GM12875 (cell line): ENCODE data around the gene PODNL1.

Experiments used
- H3K4me3 ChIP-seq: one replicate; pipeline ENCODE4 v1.5.1; 2011; ENCODE audit warnings: low read depth, low read length, control low read depth
- TF ChIP-seq, protein P1 (sequence below): IDR thresholded peaks from 2 replicates; pipeline ENCODE4 v1.5.1; 2011; ENCODE audit warnings: low read depth, mild to moderate bottlenecking, control low read depth, inconsistent platforms, low read length, moderate library complexity, borderline replicate concordance; ENCODE audit not compliant: insufficient read depth

PODNL1 gene

DNA sequence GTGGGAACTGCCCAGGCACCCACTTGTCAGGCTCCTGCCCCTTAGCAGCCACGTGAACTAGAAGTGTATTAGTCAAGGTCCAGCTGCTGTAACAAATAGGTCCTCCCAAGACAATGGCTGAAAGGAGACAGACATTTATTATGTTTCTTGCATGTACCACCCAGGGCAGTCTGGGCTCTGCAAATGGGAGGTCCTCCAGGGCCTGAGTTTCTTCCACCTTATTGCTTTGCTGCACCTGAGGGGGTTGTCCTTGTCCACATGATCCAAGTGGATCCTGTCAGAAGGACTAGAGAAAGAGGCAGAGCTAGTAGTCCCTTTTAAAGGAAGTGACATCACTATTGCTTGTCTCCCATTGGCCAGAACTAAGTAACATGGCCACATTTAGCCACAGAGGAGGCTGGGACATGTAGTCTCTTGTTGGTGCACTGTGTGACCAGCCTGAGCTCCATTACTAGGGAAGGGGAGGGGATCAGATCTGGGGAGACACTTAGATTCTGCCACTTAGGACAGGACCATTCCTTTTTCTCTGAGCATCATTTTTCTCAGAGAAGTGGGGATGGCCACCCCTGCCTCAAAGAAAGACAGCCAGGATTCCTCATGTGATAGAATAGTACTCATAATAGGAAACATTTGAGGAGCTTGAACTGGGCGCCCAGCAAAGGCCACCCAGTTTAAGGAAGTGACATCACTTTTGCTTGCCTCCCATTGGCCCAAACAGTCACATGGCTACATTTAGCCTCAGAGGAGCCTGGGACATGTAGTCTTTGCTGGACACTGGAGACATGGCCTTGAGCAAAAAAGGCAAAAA, 17.1 kb downstream of the PODNL1 start:
- TF ChIP-seq, protein P1, sequence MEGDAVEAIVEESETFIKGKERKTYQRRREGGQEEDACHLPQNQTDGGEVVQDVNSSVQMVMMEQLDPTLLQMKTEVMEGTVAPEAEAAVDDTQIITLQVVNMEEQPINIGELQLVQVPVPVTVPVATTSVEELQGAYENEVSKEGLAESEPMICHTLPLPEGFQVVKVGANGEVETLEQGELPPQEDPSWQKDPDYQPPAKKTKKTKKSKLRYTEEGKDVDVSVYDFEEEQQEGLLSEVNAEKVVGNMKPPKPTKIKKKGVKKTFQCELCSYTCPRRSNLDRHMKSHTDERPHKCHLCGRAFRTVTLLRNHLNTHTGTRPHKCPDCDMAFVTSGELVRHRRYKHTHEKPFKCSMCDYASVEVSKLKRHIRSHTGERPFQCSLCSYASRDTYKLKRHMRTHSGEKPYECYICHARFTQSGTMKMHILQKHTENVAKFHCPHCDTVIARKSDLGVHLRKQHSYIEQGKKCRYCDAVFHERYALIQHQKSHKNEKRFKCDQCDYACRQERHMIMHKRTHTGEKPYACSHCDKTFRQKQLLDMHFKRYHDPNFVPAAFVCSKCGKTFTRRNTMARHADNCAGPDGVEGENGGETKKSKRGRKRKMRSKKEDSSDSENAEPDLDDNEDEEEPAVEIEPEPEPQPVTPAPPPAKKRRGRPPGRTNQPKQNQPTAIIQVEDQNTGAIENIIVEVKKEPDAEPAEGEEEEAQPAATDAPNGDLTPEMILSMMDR, result no peak
- no peak overlapping the region for H3K4me3 ChIP-seq

DNA sequence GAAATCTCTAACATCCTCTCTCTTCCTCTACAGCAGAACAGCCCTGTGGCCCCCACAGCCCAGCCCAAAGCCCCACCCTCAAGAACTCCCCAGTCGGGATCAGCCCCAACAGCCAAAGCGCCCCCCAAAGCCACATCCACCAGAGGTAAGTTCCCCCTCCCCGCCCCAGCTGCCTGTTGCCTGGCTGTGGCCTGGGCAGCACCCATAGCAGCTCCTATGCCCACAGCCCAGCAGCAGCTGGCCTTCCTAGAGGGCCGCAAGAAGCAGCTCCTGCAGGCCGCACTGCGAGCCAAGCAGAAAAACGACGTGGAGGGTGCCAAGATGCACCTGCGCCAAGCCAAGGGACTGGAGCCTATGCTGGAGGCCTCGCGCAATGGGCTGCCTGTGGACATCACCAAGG, 17.7 kb downstream of the PODNL1 start:
- TF ChIP-seq, protein P1, result no peak
- no peak overlapping the region for H3K4me3 ChIP-seq

DNA sequence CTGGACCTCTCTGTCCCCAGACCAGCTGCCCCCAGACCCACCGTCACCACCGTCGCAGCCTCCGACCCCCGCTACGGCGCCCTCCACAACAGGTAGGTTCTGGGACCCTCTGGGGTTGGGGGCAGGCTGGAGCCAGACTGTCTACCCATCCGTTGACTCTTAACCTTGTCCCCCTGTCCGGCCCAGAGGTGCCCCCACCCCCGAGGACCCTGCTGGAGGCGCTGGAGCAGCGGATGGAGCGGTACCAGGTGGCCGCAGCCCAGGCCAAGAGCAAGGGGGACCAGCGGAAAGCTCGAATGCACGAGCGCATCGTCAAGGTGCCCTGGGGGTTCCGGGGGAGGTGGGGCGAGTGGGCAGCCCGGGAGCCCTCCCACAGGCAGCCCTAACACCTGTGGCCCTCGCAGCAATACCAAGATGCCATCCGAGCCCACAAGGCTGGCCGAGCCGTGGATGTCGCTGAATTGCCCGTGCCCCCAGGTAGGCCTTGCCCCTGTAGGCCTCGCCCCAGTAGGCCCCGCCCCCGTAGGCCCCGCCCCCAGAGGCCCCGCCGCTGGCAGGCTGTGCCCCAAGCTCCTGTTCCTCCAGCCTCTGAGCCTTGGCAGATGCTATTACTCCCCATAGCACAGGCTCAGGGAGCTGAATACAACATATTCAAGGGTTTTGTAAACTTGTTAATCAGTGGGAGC, 19.3 kb downstream of the PODNL1 start:
- no peak overlapping the region for H3K4me3 ChIP-seq
- TF ChIP-seq, protein P1, result no peak

DNA sequence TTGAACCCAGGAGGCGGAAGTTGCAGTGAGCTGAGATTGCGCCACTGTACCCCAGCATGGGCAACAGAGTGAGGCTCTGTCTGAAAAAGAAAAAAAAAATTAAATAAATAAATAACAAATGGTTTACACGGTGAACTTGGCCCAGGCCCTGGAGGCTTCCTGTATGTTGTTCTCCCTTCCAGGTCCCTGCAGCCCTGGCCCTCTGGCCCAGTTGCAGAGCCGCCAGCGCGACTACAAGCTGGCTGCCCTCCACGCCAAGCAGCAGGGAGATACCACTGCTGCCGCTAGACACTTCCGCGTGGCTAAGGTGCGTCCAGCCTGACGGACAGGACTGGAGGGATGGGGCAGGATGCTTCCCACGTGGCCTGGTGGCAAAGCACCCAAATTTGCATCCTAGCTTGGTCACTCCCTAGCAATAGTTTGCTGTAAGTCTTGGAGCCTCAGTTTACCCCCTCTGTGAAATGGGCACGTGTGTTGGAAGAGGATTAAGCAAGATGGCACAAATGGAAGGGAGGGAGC, 20.3 kb downstream of the PODNL1 start:
- H3K4me3 ChIP-seq, result no peak overlapping the region
- TF ChIP-seq, protein P1, result no peak

DNA sequence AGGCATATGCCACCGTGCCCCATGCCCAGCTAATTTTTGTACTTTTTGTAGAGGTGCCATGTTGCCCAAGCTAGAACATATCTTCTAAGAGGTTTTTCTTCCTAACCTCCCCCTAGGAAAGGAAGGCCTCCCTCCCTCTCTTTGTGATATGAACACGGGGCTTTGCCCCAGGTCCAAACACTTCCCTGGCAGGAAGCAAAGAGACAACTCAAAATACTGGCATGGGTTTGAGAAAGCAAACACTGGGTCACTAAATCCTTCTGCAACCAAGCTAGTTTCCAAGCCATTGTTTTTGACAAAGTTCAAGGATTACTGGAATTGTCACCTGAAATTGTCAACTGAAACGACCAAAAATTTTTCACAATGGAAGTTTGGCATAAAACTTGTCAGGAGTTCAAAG, 23.4 kb downstream of the PODNL1 start:
- TF ChIP-seq, protein P1, result no peak
- H3K4me3 ChIP-seq, result no peak overlapping the region

DNA sequence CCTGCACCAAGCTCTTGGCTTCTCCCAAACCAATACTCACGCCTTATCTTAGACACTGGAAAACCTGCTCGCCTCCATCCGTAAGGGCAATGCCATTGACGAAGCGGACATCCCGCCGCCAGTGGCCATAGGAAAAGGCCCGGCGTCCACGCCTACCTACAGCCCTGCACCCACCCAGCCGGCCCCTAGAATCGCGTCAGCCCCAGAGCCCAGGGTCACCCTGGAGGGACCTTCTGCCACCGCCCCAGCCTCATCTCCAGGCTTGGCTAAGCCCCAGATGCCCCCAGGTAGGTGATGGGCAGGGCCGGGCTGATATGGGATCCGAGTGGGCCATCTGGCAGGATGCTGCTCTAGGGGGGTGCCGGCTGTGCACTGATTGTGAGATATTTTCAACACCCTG, 24.9 kb downstream of the PODNL1 start:
- TF ChIP-seq, protein P1, result no peak
- H3K4me3 ChIP-seq, result no peak overlapping the region
